LNCAP (cell line): ENCODE measurements around the gene SDHD.

Experiments
- CTCF ChIP-seq: fragments of 450-650 bp; IDR thresholded peaks from 2 replicates; pipeline ENCODE4 v1.5.1; 2017; ENCODE audit warnings: mild to moderate bottlenecking

SDHD gene

GRCh38 chr11:112129656-112130055, 43.0 kb downstream of the SDHD start:
- no peak for TF ChIP-seq CTCF

GRCh38 chr11:112132737-112133136, 46.1 kb downstream of the SDHD start:
- no peak for TF ChIP-seq CTCF

GRCh38 chr11:112134473-112134872, 47.8 kb downstream of the SDHD start:
- TF ChIP-seq CTCF, result no peak

GRCh38 chr11:112143597-112143996, 56.9 kb downstream of the SDHD start:
- no peak for TF ChIP-seq CTCF
